Fibroblast of skin of right biceps (primary cell): Measurements from ENCODE around the gene ADAMTS17.

ENCODE experiments used
- DNase-seq: peaks from one replicate; pipeline ENCODE4 v3.0.0-alpha.2; 2013

ADAMTS17 gene

GRCh38 chr15:100309109-100310040 is 32.4 kb downstream of the ADAMTS17 start:
- no peak for DNase-seq

GRCh38 chr15:100308608-100309007 is 33.2 kb downstream of the ADAMTS17 start:
- DNase-seq = no peak

DNA sequence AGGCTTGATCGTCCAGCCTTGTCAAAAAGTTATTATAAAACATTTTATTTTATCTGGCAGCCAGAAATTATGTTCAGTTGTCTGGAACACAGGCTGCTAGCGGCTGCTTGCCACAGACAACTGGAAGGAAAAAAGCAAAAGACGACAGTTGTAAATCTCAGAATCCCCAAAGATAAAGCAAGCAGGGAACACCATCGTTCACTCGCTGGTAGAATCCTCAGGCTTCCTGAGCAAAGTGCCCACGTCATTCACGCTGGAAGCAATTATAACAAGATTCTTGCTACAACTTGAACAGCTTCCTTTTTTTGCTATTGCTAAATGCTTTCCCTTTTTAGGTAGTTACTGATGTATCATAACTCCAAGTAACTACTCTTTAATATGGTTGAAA is 33.6 kb downstream of the ADAMTS17 start:
- DNase-seq = peak; percentile 12

DNA sequence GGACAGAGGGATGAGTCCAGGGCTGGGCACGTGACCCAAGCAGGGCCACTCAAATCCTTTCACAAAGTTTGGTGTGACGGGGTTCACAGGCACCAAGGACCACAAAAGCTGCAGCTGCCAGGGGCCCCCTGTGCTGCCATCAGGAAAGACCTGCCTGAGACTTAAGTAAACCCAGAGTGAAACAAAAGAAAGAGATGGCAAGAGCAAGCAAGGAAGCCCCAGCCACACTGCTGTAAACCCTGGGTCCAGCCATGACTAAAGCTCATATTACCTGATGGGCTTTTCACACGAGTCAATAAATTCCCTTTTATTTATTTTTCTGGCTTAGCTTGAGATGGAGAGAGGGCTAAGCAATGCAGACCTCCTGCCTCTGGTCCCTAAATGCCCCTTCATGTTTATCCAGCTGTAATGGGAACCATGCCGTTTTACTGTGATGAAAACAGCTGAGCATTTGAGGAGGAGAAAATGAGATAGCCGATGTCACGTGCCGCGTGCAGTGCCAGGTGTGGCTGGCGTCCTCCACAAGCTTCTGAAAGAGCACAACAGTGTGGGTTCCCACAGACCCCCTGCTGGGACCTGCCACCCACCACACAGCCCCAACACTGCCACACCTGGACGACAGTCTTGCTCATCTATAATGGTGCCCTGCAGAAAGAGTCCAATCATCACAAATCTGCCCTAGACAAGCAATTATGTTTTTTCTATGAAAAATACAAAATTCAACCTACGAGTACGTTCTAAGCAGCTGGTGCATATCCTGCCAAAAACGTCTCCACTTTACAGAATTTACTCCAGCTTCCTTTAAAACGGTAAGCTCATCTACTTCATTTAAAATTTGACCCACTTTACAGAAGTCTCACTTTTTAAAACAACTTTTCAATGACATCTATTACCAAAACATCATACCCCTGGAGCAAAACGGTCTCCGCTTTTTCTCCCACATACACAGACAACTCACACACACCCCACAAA is 34.2 kb downstream of the ADAMTS17 start:
- DNase-seq = no peak

GRCh38 chr15:100306098-100306497 is 35.7 kb downstream of the ADAMTS17 start:
- DNase-seq = no peak

- DNase-seq = no peak
Observed at GRCh38 chr15:100301910-100302431, 39.8 kb downstream of the ADAMTS17 start.

DNA sequence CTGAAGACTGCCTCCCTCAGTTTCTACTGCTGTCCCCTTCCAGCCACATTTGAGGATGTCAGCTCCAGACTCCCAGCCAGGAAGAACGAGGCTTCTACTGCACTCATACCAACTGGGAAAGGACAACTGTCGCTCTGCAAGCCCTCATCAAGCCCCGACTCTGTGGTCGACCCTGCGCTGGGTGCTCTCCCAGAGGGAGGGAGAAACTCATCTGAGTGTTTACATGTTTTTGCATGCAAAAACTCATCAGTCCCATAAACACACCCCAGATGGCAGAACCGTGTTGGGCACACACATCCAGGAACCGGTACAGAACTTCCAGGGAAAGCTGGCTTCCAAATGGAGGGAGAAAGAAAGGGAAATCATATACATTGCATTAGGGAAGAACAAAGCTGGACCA is 43.5 kb downstream of the ADAMTS17 start:
- no peak for DNase-seq

- no peak for DNase-seq
Observed at GRCh38 chr15:100297812-100298211, 44.0 kb downstream of the ADAMTS17 start.

GRCh38 chr15:100295939-100296565 is 45.7 kb downstream of the ADAMTS17 start:
- no peak for DNase-seq

DNA sequence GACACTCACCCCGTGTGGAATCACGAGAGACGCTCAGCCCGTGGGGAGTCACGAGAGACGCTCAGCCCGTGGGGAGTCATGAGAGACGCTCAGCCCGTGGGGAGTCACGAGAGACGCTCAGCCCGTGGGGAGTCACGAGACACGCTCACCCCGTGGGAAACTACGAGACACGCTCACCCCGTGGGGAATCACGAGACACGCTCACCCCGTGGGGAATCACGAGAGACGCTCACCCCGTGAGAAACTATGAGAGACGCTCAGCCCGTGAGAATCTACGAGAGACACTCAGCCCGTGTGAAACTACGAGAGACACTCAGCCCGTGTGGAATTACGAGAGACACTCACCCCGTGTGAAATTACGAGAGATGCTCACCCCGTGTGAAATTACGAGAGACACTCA is 49.8 kb downstream of the ADAMTS17 start:
- DNase-seq = no peak

- DNase-seq = peak; percentile 26
Observed at GRCh38 chr15:100291106-100291505, 50.7 kb downstream of the ADAMTS17 start.

GRCh38 chr15:100285641-100286295 is 56.0 kb downstream of the ADAMTS17 start:
- no peak for DNase-seq

- no peak for DNase-seq
Observed at GRCh38 chr15:100284701-100285100, 57.1 kb downstream of the ADAMTS17 start.

- DNase-seq = no peak
Observed at GRCh38 chr15:100284191-100284590, 57.6 kb downstream of the ADAMTS17 start.

DNA sequence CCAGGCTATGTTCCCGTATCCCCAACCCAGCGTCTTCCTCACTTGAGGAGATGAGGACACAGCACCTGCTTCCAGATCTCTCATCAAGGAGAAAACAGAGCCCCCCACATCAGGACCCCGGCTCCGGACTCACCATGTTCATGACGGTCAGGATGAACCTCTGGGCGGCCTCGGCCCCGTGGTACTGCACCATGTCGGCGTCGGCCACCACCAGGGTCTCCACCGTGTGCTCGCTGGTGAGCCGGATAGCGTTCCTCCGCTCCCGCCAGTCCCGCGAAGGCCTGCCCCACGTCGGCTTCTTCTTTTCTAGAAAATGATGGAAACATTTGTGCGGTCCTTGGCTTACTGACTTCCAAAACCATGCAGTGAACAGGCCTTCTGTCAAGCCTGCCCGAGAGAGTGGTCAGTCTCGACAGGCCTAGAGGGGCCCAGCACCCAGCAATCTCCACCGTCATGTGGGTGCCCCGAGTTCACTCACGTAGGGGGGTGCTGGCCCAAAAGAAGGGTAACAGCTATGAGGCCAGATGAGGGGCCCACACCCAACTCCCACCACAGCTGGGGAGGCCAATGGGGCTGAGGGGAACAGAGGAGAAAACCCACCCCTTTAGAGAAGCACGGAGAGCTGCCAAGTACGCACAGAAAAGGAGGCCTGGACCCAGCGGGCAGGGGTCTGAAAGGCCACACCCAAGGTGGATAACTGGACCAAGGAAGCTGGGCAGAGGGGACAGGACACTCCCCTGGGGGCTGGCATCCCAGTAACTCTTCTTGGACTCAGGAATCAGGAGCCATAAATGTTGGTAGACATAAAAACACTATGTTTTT is 60.5 kb downstream of the ADAMTS17 start:
- DNase-seq = no peak

DNA sequence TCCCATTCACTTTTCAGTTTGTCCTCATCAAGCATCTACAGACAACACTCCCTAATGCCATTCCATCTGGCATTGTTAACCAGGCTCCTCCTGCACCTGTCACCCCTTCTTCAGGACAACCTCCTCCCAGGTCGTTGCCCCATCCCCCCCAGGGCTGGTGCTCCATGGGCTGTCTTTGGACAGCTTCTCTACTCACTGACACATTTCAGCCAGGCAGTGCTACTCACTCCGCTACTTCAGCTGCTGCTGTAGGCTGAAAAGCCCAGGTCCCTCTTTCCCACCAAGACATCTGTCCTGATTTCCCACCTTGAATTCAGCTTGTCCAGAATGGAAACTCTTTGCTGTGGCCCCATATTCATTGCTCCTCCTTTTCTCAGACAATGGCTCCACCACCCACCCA is 61.9 kb downstream of the ADAMTS17 start:
- no peak for DNase-seq

GRCh38 chr15:100279446-100279845 is 62.3 kb downstream of the ADAMTS17 start:
- DNase-seq = no peak

- DNase-seq = no peak
Observed at GRCh38 chr15:100278596-100279380, 63.0 kb downstream of the ADAMTS17 start.

DNA sequence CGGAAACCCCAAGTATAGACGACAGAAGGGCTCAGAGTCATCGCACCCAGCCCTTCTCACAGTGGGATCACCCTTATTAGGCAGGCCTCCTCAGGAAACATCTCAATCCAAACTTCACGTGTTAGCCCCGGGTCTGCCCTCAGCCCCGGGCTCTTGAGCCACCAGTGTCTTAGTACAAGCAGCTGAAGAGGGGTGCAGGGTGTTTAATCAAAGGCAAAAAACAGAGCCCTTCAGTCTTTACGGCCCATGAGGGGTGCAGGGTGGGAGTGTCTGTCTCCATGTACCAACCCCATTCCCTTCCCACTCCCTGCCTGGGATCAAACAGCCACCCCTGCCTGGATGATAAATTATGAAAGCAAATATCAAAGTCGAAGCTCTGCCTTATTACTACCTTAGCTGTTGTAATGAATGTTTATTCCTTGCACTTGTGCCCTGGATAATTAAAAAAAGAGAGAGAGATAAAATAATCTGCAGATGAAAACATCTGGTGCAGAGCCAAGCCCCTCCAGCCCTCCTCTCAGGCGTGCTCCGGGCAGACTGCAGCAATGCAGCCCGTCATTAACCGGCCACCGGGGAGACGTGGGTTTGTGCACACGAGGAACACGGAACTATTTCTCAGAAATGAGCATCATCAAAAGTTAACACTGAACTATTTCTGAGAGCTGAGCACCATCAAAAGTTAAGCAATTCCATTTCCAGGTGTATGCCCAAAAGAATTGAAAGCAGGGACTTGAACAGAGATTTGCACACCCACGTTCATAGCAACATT is 64.5 kb downstream of the ADAMTS17 start:
- DNase-seq = no peak

- no peak for DNase-seq
Observed at GRCh38 chr15:100276506-100276905, 65.3 kb downstream of the ADAMTS17 start.
